ENCODE data around the gene TMEM9B. TPM values are rescaled to one million over a fixed set of nuclear protein-coding genes. Genes with fewer than 3 reads are reported as not detected.

Gene TMEM9B
- total and polyA plus RNA-seq, 2 experiments from 2014 or later = 10.4 to 12.9 TPM

GRCh38 chr11:8941341-8942103, 22.7 kb downstream of the TMEM9B start:
- Histone ChIP-seq H3K4me2 (no peak overlapping the region), H3K9me2 (ENCODE audit: insufficient read depth) (no peaks in the 10 kb centered on the region), H3F3A (replicated peaks; ENCODE audit: low read depth) (no peaks in the 10 kb centered on the region), H2AFZ (no peak overlapping the region), H3K4me1 (ENCODE audit: insufficient read depth) (no peaks in the 10 kb centered on the region), H3K27me3 (ENCODE audit: insufficient read depth) (no peaks in the 10 kb centered on the region), H3K36me3 (ENCODE audit: insufficient read depth) (no peaks in the 10 kb centered on the region), H3K79me2 (replicated peaks; ENCODE audit: insufficient read depth) (no peaks in the 10 kb centered on the region), H4K20me1 (replicated peaks; ENCODE audit: insufficient read depth) (no peaks in the 10 kb centered on the region), H3K27ac (ENCODE audit: low read depth) (no peak overlapping the region), H3K4me3 (no peak overlapping the region)
- Mint-ChIP-seq H3K27me3 (ENCODE audit: insufficient read depth, low read depth, poor library complexity) (no peaks in the 10 kb centered on the region), H3K4me1 (no peaks in the 10 kb centered on the region; the same call in 2 of the 3 replicates), H3K4me3 (no peak overlapping the region), H3K36me3 (ENCODE audit: low read depth) (no peaks in the 10 kb centered on the region), H3K9me3 (no peaks in the 10 kb centered on the region), H3K27ac (no peak overlapping the region)
- no peak for ATAC-seq
- no peak for TF ChIP-seq EZH2phosphoT487 (IDR thresholded peaks at IDR 0.05; ENCODE audit: unreplicated experiment)
- no peak for TF ChIP-seq JUNB (IDR thresholded peaks at IDR 0.05; ENCODE audit: unreplicated experiment)
- TF ChIP-seq CTCF (conservative IDR thresholded peaks at IDR 0.05; ENCODE audit: low read depth in 2 of 2) = no peak
- TF ChIP-seq NANOG (IDR thresholded peaks at IDR 0.05; ENCODE audit: borderline replicate concordance) = no peak
- no peak for TF ChIP-seq EZH2 (IDR thresholded peaks at IDR 0.05; ENCODE audit: low read depth, unreplicated experiment)
- no peak for TF ChIP-seq ZNF114 (CRISPR knock-in tag; IDR thresholded peaks at IDR 0.05)
- TF ChIP-seq CREB1 (CRISPR knock-in tag; IDR thresholded peaks at IDR 0.05; ENCODE audit: low read depth) = no peak
- no peak for TF ChIP-seq ZNF331 (CRISPR knock-in tag; IDR thresholded peaks at IDR 0.05; ENCODE audit: low read depth)
- TF ChIP-seq, protein P1, sequence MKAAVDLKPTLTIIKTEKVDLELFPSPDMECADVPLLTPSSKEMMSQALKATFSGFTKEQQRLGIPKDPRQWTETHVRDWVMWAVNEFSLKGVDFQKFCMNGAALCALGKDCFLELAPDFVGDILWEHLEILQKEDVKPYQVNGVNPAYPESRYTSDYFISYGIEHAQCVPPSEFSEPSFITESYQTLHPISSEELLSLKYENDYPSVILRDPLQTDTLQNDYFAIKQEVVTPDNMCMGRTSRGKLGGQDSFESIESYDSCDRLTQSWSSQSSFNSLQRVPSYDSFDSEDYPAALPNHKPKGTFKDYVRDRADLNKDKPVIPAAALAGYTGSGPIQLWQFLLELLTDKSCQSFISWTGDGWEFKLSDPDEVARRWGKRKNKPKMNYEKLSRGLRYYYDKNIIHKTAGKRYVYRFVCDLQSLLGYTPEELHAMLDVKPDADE (IDR thresholded peaks at IDR 0.05) = no peak
- TF ChIP-seq, protein P2, sequence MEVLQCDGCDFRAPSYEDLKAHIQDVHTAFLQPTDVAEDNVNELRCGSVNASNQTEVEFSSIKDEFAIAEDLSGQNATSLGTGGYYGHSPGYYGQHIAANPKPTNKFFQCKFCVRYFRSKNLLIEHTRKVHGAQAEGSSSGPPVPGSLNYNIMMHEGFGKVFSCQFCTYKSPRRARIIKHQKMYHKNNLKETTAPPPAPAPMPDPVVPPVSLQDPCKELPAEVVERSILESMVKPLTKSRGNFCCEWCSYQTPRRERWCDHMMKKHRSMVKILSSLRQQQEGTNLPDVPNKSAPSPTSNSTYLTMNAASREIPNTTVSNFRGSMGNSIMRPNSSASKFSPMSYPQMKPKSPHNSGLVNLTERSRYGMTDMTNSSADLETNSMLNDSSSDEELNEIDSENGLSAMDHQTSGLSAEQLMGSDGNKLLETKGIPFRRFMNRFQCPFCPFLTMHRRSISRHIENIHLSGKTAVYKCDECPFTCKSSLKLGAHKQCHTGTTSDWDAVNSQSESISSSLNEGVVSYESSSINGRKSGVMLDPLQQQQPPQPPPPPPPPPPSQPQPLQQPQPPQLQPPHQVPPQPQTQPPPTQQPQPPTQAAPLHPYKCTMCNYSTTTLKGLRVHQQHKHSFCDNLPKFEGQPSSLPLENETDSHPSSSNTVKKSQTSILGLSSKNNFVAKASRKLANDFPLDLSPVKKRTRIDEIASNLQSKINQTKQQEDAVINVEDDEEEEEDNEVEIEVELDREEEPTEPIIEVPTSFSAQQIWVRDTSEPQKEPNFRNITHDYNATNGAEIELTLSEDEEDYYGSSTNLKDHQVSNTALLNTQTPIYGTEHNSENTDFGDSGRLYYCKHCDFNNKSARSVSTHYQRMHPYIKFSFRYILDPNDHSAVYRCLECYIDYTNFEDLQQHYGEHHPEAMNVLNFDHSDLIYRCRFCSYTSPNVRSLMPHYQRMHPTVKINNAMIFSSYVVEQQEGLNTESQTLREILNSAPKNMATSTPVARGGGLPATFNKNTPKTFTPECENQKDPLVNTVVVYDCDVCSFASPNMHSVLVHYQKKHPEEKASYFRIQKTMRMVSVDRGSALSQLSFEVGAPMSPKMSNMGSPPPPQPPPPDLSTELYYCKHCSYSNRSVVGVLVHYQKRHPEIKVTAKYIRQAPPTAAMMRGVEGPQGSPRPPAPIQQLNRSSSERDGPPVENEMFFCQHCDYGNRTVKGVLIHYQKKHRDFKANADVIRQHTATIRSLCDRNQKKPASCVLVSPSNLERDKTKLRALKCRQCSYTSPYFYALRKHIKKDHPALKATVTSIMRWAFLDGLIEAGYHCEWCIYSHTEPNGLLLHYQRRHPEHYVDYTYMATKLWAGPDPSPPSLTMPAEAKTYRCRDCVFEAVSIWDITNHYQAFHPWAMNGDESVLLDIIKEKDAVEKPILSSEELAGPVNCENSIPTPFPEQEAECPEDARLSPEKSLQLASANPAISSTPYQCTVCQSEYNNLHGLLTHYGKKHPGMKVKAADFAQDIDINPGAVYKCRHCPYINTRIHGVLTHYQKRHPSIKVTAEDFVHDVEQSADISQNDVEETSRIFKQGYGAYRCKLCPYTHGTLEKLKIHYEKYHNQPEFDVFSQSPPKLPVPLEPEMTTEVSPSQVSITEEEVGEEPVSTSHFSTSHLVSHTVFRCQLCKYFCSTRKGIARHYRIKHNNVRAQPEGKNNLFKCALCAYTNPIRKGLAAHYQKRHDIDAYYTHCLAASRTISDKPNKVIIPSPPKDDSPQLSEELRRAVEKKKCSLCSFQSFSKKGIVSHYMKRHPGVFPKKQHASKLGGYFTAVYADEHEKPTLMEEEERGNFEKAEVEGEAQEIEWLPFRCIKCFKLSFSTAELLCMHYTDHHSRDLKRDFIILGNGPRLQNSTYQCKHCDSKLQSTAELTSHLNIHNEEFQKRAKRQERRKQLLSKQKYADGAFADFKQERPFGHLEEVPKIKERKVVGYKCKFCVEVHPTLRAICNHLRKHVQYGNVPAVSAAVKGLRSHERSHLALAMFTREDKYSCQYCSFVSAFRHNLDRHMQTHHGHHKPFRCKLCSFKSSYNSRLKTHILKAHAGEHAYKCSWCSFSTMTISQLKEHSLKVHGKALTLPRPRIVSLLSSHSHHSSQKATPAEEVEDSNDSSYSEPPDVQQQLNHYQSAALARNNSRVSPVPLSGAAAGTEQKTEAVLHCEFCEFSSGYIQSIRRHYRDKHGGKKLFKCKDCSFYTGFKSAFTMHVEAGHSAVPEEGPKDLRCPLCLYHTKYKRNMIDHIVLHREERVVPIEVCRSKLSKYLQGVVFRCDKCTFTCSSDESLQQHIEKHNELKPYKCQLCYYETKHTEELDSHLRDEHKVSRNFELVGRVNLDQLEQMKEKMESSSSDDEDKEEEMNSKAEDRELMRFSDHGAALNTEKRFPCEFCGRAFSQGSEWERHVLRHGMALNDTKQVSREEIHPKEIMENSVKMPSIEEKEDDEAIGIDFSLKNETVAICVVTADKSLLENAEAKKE (CRISPR knock-in tag; IDR thresholded peaks at IDR 0.05) = no peak
- no peak for TF ChIP-seq REST (IDR thresholded peaks at IDR 0.05; ENCODE audit: unreplicated experiment)
- no peak for TF ChIP-seq POLR2AphosphoS5 (IDR thresholded peaks at IDR 0.05; ENCODE audit: low read depth)
- TF ChIP-seq STAT1 (IDR thresholded peaks at IDR 0.05; ENCODE audit: unreplicated experiment) = no peak
- no peak for DNase-seq (ENCODE audit: low spot score)

Data from GM23338 (cell line).